ENCODE results near the gene HOXD10.
A peak's percentile ranks its signal among the peaks of the same experiment; 100 is the strongest.

HOXD10 gene

GRCh38 chr2:176082824-176083751, 33.5 kb upstream of the HOXD10 start:
- DNase-seq, result no peak

DNA sequence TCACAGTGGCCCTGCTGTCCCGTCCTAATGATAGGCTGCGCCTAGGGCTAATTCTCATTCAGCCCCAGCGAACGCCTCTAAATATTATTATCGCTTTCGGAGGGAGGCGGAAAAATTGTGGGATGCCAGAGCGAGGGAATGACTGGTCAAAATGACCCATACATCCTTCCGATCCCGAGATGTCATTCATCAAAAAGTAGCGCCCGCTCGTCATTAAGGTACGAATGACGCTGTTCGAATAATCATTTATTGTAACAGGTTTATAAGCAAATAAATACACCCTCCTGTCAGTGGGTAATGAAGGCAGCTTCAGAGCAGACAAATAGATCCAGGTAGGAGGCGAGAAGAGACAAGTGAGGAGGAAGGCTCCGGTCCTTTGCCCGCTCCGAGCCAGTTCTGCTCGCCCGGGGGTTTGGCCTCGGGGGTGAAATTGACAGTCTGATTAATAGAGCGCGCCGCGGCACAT, 32.7 kb upstream of the HOXD10 start, which contains the start of gene EVX2:
Gene EVX2, minus strand, starts transcription at position 167 of the 466 bp plus-strand sequence. CDS start 186 bp downstream, outside the sequence.
- no peak for DNase-seq

- DNase-seq, result no peak
Observed at GRCh38 chr2:176084611-176085119, 31.9 kb upstream of the HOXD10 start.

DNA sequence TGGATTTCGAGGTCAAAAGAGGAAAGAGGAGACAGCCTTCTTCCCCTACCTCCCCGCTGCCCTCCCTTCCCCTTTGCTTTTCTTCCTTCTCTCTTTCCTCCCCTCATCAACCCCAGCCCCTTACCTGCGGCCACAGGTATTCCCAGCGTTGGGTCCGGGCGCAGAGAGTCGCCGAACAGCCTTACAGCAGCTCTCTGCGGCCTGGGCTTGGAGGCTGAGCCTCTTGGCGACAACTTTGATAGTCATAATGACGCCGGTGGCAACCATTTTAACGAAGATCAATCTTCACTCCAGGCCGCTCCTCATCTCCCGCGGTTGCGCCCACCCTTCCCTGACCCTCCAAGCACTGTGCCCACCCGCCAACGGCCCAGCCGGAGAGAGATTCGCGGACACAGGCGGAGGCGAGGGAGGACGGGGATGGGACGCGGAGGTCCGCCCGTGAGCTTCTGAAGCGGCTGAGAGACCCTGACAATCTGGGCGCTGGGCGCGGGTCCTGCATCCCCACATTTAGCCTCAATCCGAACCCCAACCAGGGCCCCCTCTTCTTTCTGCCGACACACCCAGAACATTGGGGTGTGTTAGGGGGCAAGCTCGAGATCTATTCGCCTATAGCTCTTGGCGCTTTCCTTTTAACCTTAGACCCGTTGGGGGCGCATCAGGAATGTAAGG, 31.3 kb upstream of the HOXD10 start:
- DNase-seq, result no peak

DNA sequence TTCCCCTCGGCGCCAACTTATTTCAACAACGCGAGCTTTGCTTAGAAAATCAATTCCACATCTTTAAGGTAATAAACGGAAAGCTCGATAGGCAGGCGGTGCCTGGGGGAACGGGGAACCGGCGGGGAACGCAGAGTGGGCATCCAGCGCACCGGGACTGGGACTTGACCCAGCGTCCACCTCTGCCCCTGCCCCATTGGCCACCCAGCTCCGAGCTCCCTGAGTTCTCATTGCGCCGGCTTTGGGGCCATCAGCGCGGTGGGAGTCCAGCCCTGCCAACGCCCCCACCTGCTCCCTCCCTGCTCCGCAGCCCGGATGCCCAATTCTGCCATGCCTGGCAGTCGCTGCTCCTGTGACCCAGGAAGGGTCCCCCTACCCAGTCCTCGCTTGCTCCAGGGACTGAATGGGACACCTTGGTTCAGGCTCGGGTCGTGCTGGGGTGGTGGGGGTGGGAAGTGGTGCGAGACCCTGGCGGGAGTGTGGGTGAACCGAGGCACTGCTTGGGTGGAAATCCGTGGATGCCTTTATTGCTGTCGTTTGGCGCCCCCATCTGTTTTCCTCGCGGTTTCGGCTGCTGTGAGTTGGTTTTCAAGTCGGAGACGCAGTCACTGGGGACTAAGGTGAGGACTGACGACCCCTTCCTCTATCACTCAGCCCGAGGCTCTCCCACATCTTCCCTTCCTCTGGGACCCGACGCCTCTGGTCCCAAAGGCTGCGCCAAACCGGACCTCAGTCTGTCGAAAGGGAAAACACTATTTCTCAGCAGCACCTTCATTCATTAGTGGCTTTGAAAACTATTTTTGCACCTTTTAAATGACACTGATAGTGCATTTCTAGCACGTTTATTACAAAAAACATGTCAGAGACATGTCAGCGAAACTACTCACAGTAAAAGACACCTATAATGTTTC, 30.5 kb upstream of the HOXD10 start:
- DNase-seq, result no peak

DNA sequence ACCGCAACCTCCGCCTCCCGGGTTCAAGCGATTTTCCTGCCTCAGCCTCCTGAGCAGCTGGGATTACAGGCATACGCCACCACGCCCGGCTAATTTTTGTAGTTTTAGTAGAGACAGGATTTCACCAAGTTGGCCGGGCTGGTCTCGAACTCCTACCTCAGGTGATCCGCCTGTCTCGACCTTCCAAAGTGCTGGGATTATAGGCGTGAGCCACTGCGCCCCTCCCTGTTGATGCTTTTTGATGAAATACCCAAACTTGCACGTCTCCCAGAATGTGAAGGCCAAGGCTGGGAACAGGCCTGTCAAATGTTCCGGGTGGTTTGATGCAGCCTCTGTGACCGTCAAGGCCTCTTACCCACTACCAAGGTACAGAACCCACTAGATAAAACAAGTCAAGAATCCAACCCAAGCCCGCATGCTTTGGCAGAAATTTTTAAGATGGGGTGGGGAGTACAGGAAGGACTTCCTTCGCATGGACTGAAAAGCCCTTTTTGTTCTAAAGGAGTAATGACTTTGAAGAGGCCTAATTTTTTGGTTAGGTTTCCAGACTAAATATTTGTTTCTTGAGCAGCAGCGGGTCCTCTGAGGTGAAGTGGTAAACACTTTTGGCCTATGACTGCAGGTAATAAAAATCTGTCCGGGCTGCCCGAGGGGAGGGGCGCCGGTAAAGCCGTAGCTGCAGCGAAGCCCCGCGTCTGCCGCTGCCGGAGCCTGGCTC, 29.1 kb upstream of the HOXD10 start:
- DNase-seq, result no peak

DNA sequence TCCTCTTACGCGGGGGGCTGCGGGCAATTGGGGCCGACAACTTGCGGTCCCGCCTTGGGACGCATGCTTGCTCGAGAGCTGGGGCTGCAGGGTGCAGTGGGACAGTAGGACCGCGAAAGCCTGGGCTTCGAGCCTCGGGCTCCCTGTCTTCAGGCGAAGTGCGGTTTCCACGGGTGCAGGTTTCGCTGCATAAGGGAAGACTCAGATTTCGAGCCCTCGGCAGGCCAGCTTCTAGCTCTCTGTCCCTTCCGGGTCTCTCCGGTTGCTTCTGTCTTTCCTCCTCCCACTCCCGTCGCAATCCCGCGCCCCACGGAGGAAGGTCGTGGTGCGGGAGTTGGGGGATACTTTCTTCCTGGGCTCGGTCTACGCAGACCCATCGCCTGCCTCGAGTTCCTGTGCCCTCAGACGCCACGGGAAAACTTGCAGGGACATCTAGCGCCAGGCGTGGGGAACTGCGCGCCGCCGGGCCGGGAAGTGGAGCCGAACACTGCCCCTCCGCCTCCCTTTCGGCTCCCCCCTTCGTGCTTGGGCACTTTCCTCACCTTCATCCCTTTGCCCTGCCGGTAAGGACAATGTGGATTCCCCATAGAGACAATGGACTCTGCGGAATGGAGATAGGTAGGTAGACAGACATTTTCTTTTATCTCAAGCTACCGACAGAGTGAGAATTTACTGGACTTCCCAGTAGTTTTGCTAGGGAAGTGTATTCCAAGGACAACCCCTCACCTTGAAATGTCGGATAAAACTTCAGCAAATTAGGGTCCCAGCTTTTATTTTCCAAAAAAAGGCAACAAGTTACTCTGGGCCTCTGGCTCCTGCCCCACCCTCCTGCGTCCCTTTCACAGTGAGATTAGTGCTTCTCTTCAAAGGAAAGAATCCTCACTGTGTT, 28.3 kb upstream of the HOXD10 start:
- DNase-seq, result peak; percentile 76

- DNase-seq, result no peak
Observed at GRCh38 chr2:176088937-176089842, 27.4 kb upstream of the HOXD10 start.

DNA sequence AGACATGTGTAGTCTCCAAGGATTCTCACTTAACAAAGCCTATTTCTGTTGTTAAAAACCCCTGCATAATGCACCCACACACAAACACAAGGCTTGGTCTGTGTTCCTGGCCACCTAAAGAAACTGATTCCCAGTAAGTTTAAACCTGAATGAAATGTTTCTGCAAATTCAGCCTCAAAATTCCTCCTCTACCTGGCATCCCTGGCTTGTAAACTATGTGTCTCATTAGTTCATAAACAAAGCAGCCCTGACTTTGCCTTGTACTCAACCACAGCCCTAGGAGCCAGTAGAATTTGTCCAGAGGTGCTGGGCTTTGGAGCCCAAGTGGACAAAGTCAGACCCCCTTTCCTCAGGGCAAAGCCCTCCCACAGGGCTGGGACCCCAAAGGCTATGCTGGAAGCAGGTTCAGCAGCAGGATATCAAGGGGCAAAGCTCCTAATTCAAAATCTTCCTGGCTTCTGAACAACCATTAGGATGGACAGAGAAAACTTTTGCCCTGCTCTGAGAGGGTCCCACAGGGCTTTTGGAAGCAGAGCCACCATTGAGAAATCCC, 26.7 kb upstream of the HOXD10 start:
- no peak for DNase-seq

GRCh38 chr2:176090862-176091261, 25.7 kb upstream of the HOXD10 start:
- DNase-seq, result no peak

- no peak for DNase-seq
Observed at GRCh38 chr2:176091329-176092258, 25.0 kb upstream of the HOXD10 start.

- no peak for DNase-seq
Observed at GRCh38 chr2:176092270-176093144, 24.1 kb upstream of the HOXD10 start, which contains the start of gene HOXD13. TSS of gene HOXD13 (plus strand) at chr2:176092721. CDS start at chr2:176092891, 170 bp downstream.

- DNase-seq, result peak; percentile 28
Observed at GRCh38 chr2:176093145-176093897, 23.3 kb upstream of the HOXD10 start.

DNA sequence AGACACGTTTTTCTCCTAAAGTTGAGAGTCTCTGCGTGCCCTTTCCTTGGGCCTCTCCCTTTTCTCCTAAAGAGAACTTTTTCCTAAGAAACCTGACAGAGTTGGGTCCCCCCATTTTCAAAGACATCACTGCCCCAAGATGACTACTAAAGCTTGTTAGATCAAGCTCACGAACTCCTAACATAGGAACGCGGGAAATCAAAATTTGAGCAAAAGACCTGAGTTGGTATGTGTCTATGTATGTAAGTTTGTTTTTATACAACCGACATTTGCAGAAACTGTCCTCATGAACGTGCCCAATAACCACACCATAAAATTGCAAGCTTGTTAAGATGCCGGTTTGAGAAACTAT, 22.7 kb upstream of the HOXD10 start:
- no peak for DNase-seq

GRCh38 chr2:176094349-176094748, 22.2 kb upstream of the HOXD10 start:
- peak; percentile 16 for DNase-seq

DNA sequence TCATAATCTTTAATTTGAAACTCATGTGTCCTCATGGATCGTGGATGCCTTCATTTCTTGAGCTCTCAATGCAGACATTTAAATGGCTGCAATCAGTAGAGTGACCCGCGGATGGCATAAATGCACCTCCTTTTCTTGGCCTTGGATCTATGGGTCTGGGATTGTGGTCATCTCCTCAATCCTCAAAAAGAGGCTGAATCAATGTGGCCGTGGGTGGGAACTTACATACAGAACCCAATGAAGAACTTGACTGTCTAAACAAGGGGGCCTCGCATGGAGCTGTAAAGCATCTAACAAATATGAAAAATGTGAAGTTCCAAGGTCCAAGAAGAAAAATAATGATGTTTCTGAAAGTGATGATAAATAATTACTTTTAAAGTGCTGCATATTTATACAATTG, 21.2 kb upstream of the HOXD10 start:
- DNase-seq, result no peak
